Activated CD8-positive, alpha-beta memory T cell treated with anti-CD3 and anti-CD28 coated beads, Interleukin-2, amount 50 U/mL, for 1 hour (primary cell): Measurements from ENCODE around the gene TIAM2.
"Not testable (repeated sequence)": the region's sequence is repeated elsewhere in the genome, so short reads cannot be mapped to it uniquely, and the experiment has no call there.

Source experiments
- DNase-seq: peaks from one replicate; pipeline ENCODE4 v3.0.0-alpha.2; 2020; ENCODE audit errors: extremely low read depth

TIAM2 gene

GRCh38 chr6:155103083-155103645 lies 108.0 kb downstream of the TIAM2 start:
- DNase-seq, result not testable (repeated sequence)

GRCh38 chr6:155103816-155104366 lies 108.8 kb downstream of the TIAM2 start:
- no peak for DNase-seq

GRCh38 chr6:155106456-155107115 lies 111.5 kb downstream of the TIAM2 start:
- no peak for DNase-seq

- DNase-seq, result no peak
These were observed 112.4 kb downstream of the TIAM2 start for GRCh38 chr6:155107432-155108069.

GRCh38 chr6:155108070-155108820 lies 113.1 kb downstream of the TIAM2 start:
- DNase-seq, result no peak

- DNase-seq, result no peak
These were observed 115.6 kb downstream of the TIAM2 start for GRCh38 chr6:155110721-155111120.

- no peak for DNase-seq
These were observed 117.6 kb downstream of the TIAM2 start for GRCh38 chr6:155112757-155113156.

GRCh38 chr6:155115893-155116570 lies 120.9 kb downstream of the TIAM2 start:
- DNase-seq, result no peak

GRCh38 chr6:155116571-155116910 lies 121.4 kb downstream of the TIAM2 start:
- no peak for DNase-seq

- DNase-seq, result no peak
These were observed 122.1 kb downstream of the TIAM2 start for GRCh38 chr6:155117256-155117655.

GRCh38 chr6:155117785-155118184 lies 122.7 kb downstream of the TIAM2 start:
- no peak for DNase-seq

- DNase-seq, result not testable (repeated sequence)
These were observed 124.1 kb downstream of the TIAM2 start for GRCh38 chr6:155119201-155119600.

- no peak for DNase-seq
These were observed 124.9 kb downstream of the TIAM2 start for GRCh38 chr6:155120034-155120433.

- DNase-seq, result no peak
These were observed 126.2 kb downstream of the TIAM2 start for GRCh38 chr6:155121294-155121693.

- no peak for DNase-seq
These were observed 126.6 kb downstream of the TIAM2 start for GRCh38 chr6:155121699-155122098.

- DNase-seq, result no peak
These were observed 127.3 kb downstream of the TIAM2 start for GRCh38 chr6:155122199-155122950.

GRCh38 chr6:155123520-155123919 lies 128.4 kb downstream of the TIAM2 start:
- DNase-seq, result no peak

GRCh38 chr6:155125906-155126305 lies 130.8 kb downstream of the TIAM2 start:
- DNase-seq, result no peak

- DNase-seq, result no peak
These were observed 131.8 kb downstream of the TIAM2 start for GRCh38 chr6:155126727-155127439.

GRCh38 chr6:155128977-155129376 lies 133.9 kb downstream of the TIAM2 start:
- no peak for DNase-seq
